Fibroblast of lung (primary cell): ENCODE results near the gene KRTAP3-2. TPM values are rescaled to one million over a fixed set of nuclear protein-coding genes. Genes with fewer than 3 reads are reported as not detected.

Experiments
- DNase-seq, 2 donors: peaks; one replicate each; pipeline versions ENCODE4 v3.0.0 to v3.0.0-alpha.2; 2010; ENCODE audit warnings: low read depth in 2 of 2
- H2AFZ ChIP-seq: 2 replicates; pipeline ENCODE4 v1.5.1; 2012; ENCODE audit warnings: low read length, control low read depth, inconsistent platforms
- H3K27ac ChIP-seq: 2 replicates; pipeline ENCODE4 v1.5.1; 2011; ENCODE audit warnings: low read length, control low read depth; ENCODE audit not compliant: insufficient read depth
- H3K27me3 ChIP-seq: 2 replicates; pipeline ENCODE4 v1.5.1; 2011; ENCODE audit warnings: mild to moderate bottlenecking, low read length; ENCODE audit not compliant: control insufficient read depth, insufficient read depth
- H3K36me3 ChIP-seq: 2 replicates; pipeline ENCODE4 v1.5.1; 2011; ENCODE audit warnings: low read length; ENCODE audit not compliant: control insufficient read depth, insufficient read depth
- H3K4me1 ChIP-seq: 2 replicates; pipeline ENCODE4 v1.5.1; 2011; ENCODE audit warnings: low read length; ENCODE audit not compliant: control insufficient read depth, insufficient read depth; ENCODE audit errors: extremely low read depth
- H3K4me2 ChIP-seq: 2 replicates; pipeline ENCODE4 v1.5.1; 2011; ENCODE audit warnings: low read length, control low read depth; ENCODE audit not compliant: insufficient read depth; ENCODE audit errors: extremely low read depth
- H3K4me3 ChIP-seq, 4 experiments: fragments of 200-600 bp in 1 of 4; sonication (generic) in 1 of 4; replicated peaks in 1 of 4; 2 replicates each; pipeline ENCODE4 v1.5.1; 2011 to 2016; ENCODE audit warnings: low read length in 4 of 4, low read depth in 3 of 4, mild to moderate bottlenecking in 3 of 4, control low read depth in 2 of 4, inconsistent platforms in 1 of 4, mixed read lengths in 1 of 4; ENCODE audit not compliant: insufficient read depth in 1 of 4; ENCODE audit errors: control extremely low read depth in 1 of 4
- H3K79me2 ChIP-seq: 2 replicates; pipeline ENCODE4 v1.5.1; 2012; ENCODE audit warnings: mild to moderate bottlenecking, low read length, inconsistent platforms; ENCODE audit not compliant: control insufficient read depth, insufficient read depth
- H3K9ac ChIP-seq: 2 replicates; pipeline ENCODE4 v1.5.1; 2011; ENCODE audit warnings: mild to moderate bottlenecking, low read length, control low read depth; ENCODE audit not compliant: insufficient read depth
- H3K9me3 ChIP-seq: 2 replicates; pipeline ENCODE4 v1.5.1; 2012; ENCODE audit warnings: low read depth, low read length; ENCODE audit not compliant: control insufficient read depth, insufficient read depth
- H4K20me1 ChIP-seq: 2 replicates; pipeline ENCODE4 v1.5.1; 2011; ENCODE audit warnings: low read length; ENCODE audit not compliant: control insufficient read depth, insufficient read depth; ENCODE audit errors: extremely low read depth
- EZH2 ChIP-seq: IDR thresholded peaks from 2 replicates; pipeline ENCODE4 v1.5.1; 2012; ENCODE audit warnings: low read length, control low read depth, mild to moderate bottlenecking; ENCODE audit errors: missing control alignments
- polyA plus RNA-seq, 2 donors: library from polyadenylated mRNA; depleted of rRNA in 1 of 2; stranded (reverse) in 1 of 2; unstranded in 1 of 2; fragments of >200 nt; gene quantifications; 2 replicates each; pipeline ENCODE4 v1.2.1, GENCODE V29; 2011 to 2012; ENCODE audit warnings: missing spikeins in 1 of 2
- total RNA-seq: library from RNA; depleted of rRNA; stranded (reverse); fragments of >200 nt; gene quantifications from 2 replicates; pipeline ENCODE4 v1.2.1, GENCODE V29; 2014
- TF ChIP-seq, protein P1 (sequence below), 2 donors: IDR thresholded peaks in 1 of 2; conservative IDR thresholded peaks in 1 of 2; 1 replicate in 1 of 2; 2 replicates in 1 of 2; pipeline ENCODE4 v1.5.1; 2011 to 2012; ENCODE audit warnings: low read length in 2 of 2, control low read depth in 1 of 2, inconsistent platforms in 1 of 2, low read depth in 1 of 2, mild to moderate bottlenecking in 1 of 2

Gene KRTAP3-2
- total and polyA plus RNA-seq, 2 donors (not counting 1 experiment from before 2014, with no cell fraction given): not detected

DNA sequence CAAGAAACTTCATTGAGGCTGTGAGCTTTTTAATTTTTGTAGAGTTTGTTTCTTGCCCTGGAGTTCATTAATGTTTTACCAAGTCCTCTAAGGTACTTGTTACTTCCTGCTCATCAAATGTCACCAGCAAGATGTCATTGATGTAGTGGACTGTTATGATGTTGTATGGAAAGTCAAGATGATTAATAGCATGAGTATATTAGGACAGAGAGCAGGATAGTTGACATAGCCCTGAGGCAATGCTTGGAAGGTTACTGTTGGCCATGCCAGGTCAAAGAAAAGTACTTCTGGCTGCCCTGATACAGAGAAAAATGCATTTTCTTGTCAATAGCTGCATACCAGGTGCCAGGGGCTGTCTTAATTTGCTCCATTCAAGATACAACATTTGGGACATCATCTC, 20.6 kb upstream of the KRTAP3-2 start:
- H4K20me1 ChIP-seq: no peaks in the 10 kb centered on the region
- TF ChIP-seq EZH2: no peak
- TF ChIP-seq, protein P1, sequence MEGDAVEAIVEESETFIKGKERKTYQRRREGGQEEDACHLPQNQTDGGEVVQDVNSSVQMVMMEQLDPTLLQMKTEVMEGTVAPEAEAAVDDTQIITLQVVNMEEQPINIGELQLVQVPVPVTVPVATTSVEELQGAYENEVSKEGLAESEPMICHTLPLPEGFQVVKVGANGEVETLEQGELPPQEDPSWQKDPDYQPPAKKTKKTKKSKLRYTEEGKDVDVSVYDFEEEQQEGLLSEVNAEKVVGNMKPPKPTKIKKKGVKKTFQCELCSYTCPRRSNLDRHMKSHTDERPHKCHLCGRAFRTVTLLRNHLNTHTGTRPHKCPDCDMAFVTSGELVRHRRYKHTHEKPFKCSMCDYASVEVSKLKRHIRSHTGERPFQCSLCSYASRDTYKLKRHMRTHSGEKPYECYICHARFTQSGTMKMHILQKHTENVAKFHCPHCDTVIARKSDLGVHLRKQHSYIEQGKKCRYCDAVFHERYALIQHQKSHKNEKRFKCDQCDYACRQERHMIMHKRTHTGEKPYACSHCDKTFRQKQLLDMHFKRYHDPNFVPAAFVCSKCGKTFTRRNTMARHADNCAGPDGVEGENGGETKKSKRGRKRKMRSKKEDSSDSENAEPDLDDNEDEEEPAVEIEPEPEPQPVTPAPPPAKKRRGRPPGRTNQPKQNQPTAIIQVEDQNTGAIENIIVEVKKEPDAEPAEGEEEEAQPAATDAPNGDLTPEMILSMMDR (conservative IDR thresholded peaks at IDR 0.05 in 1 of 2, IDR thresholded peaks at IDR 0.05 in 1 of 2; ENCODE audit: low read depth in 1 of 2, low read length in 2 of 2): no peak

GRCh38 chr17:41019415-41019814, 19.7 kb upstream of the KRTAP3-2 start:
- no peaks in the 10 kb centered on the region for H3K36me3 ChIP-seq
- no peak for TF ChIP-seq EZH2
- TF ChIP-seq, protein P1 (conservative IDR thresholded peaks at IDR 0.05 in 1 of 2, IDR thresholded peaks at IDR 0.05 in 1 of 2; ENCODE audit: low read depth in 1 of 2, low read length in 2 of 2): no peak
- no peak for DNase-seq
- no peaks in the 10 kb centered on the region for H3K9me3 ChIP-seq
- no peaks in the 10 kb centered on the region for H3K79me2 ChIP-seq
- H4K20me1 ChIP-seq: no peaks in the 10 kb centered on the region
- H3K4me1 ChIP-seq: no peaks in the 10 kb centered on the region
- H3K4me2 ChIP-seq: no peak overlapping the region
- no peak overlapping the region for H3K9ac ChIP-seq
- H2AFZ ChIP-seq: no peak overlapping the region
- H3K4me3 ChIP-seq: no peak overlapping the region
- no peaks in the 10 kb centered on the region for H3K27me3 ChIP-seq
- no peak overlapping the region for H3K27ac ChIP-seq

More for the DNA sequence above, 20.6 kb upstream of the KRTAP3-2 start:
- no peak overlapping the region for H3K27ac ChIP-seq
- DNase-seq: no peak
- H3K9ac ChIP-seq: no peak overlapping the region
- no peaks in the 10 kb centered on the region for H3K9me3 ChIP-seq
- H3K27me3 ChIP-seq: no peaks in the 10 kb centered on the region
- no peak overlapping the region for H3K4me2 ChIP-seq
- no peak overlapping the region for H2AFZ ChIP-seq
- H3K4me1 ChIP-seq: no peaks in the 10 kb centered on the region
- H3K79me2 ChIP-seq: no peaks in the 10 kb centered on the region
- H3K4me3 ChIP-seq: no peak overlapping the region
- no peaks in the 10 kb centered on the region for H3K36me3 ChIP-seq

DNA sequence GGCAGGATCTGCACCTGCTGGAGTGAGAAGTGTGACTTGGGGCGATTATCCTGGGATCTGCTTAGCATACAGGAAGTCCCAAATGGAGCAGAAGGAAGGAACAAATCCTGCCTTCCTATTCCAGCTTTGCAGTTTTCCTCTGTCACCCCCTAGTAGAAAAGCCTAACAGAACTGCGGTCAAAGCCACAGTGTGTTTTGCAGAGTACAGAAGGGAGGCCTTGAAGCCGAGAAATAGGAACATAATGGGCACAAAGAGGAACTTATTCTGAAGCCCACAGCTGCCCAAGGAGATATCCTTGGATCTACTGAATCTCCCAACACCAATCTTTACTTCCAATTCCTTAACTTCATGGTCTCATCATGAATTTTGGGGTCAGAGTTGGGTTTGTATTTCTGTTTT, 18.8 kb upstream of the KRTAP3-2 start:
- no peak overlapping the region for H3K27ac ChIP-seq
- TF ChIP-seq, protein P1 (conservative IDR thresholded peaks at IDR 0.05 in 1 of 2, IDR thresholded peaks at IDR 0.05 in 1 of 2; ENCODE audit: low read depth in 1 of 2, low read length in 2 of 2): no peak
- no peak for TF ChIP-seq EZH2
- DNase-seq: no peak

More for the DNA sequence above, 18.8 kb upstream of the KRTAP3-2 start:
- no peaks in the 10 kb centered on the region for H3K79me2 ChIP-seq
- no peak overlapping the region for H3K4me3 ChIP-seq
- H3K4me1 ChIP-seq: no peaks in the 10 kb centered on the region
- no peak overlapping the region for H3K9ac ChIP-seq
- no peak overlapping the region for H3K4me2 ChIP-seq
- no peaks in the 10 kb centered on the region for H3K9me3 ChIP-seq
- no peaks in the 10 kb centered on the region for H3K36me3 ChIP-seq
- no peak overlapping the region for H2AFZ ChIP-seq
- no peaks in the 10 kb centered on the region for H3K27me3 ChIP-seq
- no peaks in the 10 kb centered on the region for H4K20me1 ChIP-seq
